ENCODE results near the gene OLAH.

OLAH gene

DNA sequence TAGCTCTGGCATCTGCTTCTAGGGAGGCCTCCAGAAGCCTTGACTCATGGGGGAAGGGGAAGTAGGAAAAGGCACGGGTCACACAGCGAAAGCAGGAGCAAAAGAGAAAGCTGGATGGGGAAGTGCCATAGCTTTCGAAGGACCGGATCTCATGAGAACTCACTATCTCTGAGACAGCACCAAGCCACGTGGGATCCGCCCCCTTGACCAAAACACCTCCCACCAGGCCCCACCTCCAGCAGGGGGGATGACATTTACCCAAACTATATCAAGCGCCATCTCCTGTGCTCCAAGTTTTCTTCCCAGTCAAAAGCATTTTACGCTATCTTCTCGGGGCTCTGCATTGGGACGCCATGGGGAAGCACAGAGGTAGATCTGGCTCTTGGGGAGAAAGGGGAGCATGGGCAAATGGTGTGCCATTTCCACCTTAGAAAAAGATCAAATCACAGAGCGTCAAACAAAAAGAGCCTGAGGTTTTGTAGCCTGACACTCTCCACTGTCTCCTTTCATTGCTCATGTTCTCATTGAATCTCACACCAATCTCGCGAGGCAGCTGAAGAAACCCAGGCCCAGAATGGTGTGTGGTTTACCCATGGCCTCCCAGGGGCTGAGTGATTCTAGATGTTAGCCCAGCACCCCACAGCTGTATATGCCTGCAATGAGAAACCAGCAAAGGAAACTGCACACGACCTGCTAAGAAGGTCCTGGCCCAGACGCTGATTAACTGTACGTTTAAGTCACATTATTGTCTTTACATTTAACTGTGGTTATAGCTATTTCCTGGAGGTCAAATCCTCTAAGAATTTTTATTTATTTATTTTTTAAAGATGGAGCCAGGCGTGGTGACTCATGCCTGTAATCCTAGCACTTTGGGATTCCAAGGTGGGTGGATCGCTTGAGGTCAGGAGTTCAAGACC is 8.1 kb upstream of the OLAH start:
- no peak for TF ChIP-seq CTCF (IDR thresholded peaks at IDR 0.05; ENCODE audit: insufficient read depth, low read length, missing control alignments)
- peak; percentile 37 for DNase-seq (ENCODE audit: low read depth, low spot score)
- ChIA-PET CTCF (no interaction called here), POLR2A (no interaction called here)
- H3K4me3 ChIP-seq (ENCODE audit: low read depth, low read length): no peak overlapping the region

GRCh38 chr10:15037691-15038090 is 6.1 kb upstream of the OLAH start:
- POLR2A ChIA-PET: no interaction called here
- no peak for TF ChIP-seq CTCF (IDR thresholded peaks at IDR 0.05; ENCODE audit: insufficient read depth, low read length, missing control alignments)
- CTCF ChIA-PET: no interaction called here
- no peak for DNase-seq (ENCODE audit: low read depth, low spot score)
- no peak overlapping the region for H3K4me3 ChIP-seq (ENCODE audit: low read depth, low read length)

- POLR2A ChIA-PET: no interaction called here
Observed at GRCh38 chr10:15038416-15038815, 5.3 kb upstream of the OLAH start.

DNA sequence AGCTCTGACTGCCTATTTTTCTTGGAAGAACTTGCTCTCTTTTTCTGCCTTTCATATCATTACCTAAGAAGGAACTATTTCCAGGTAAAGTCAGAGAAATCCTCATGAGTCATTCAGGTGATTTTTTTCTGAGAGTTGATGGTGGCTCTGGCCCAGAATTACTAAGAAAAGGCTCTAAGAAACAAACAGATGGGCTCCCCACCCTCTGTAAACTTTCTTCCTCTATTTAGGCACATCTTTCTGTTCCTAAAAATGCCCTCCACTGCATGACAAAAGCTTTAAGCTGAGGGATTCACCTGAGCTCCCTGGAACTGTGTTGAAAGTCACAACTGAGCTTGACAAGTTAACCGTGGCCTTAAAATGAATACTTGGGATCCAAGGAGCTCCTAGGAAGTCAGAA is 1.6 kb downstream of the OLAH start:
- POLR2A ChIA-PET: no interaction called here
- H3K4me3 ChIP-seq (ENCODE audit: low read depth, low read length): no peak overlapping the region
- TF ChIP-seq CTCF (IDR thresholded peaks at IDR 0.05; ENCODE audit: insufficient read depth, low read length, missing control alignments): no peak
- no peak for DNase-seq (ENCODE audit: low read depth, low spot score)
- CTCF ChIA-PET: no interaction called here

More at GRCh38 chr10:15038416-15038815, 5.3 kb upstream of the OLAH start:
- TF ChIP-seq CTCF (IDR thresholded peaks at IDR 0.05; ENCODE audit: insufficient read depth, low read length, missing control alignments): no peak
- DNase-seq (ENCODE audit: low read depth, low spot score): no peak
- CTCF ChIA-PET: no interaction called here
- no peak overlapping the region for H3K4me3 ChIP-seq (ENCODE audit: low read depth, low read length)

DNA sequence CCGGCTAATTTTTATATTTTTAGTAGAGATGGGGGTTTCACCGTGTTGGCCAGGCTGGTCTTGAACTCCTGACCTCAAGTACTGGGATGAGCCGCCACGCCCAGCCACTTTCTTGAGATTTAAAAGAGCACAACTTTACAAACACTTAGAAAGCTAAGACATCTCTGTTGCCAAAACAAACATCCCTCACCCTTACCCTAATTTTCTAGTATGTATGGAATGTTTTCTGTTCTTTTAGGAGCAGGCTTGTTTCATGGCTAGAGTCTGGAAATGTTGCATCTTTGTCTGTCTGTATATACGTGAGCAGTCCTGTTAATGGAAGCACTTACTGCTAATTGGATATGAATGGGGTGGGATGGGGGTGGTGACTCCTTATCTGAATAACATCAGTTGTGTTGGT is 2.9 kb downstream of the OLAH start:
- POLR2A ChIA-PET: no interaction called here
- CTCF ChIA-PET: no interaction called here
- H3K4me3 ChIP-seq (ENCODE audit: low read depth, low read length): no peak overlapping the region
- no peak for TF ChIP-seq CTCF (IDR thresholded peaks at IDR 0.05; ENCODE audit: insufficient read depth, low read length, missing control alignments)
- DNase-seq (ENCODE audit: low read depth, low spot score): peak; percentile 55

DNA sequence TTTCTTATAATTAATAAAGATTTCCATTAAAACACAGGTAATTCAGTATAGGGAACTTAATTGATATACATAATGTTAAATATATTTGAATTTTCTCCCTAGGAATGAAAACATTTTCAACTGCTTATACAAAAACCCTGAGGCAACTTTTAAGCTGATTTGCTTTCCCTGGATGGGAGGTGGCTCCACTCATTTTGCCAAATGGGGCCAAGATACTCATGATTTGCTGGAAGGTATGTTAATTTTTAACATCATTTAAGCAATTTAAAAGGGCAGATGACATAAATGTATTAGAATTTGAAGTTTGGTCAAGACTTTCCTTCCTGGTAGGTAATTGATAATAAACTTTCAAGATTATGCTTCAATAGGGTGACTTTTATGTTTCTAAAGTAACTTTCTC is 5.8 kb downstream of the OLAH start:
- CTCF ChIA-PET: no interaction called here
- DNase-seq (ENCODE audit: low read depth, low spot score): no peak
- POLR2A ChIA-PET: no interaction called here
- TF ChIP-seq CTCF (IDR thresholded peaks at IDR 0.05; ENCODE audit: insufficient read depth, low read length, missing control alignments): no peak
- H3K4me3 ChIP-seq (ENCODE audit: low read depth, low read length): no peak overlapping the region
